ENCODE measurements around the gene PAN2.

PAN2 gene

DNA sequence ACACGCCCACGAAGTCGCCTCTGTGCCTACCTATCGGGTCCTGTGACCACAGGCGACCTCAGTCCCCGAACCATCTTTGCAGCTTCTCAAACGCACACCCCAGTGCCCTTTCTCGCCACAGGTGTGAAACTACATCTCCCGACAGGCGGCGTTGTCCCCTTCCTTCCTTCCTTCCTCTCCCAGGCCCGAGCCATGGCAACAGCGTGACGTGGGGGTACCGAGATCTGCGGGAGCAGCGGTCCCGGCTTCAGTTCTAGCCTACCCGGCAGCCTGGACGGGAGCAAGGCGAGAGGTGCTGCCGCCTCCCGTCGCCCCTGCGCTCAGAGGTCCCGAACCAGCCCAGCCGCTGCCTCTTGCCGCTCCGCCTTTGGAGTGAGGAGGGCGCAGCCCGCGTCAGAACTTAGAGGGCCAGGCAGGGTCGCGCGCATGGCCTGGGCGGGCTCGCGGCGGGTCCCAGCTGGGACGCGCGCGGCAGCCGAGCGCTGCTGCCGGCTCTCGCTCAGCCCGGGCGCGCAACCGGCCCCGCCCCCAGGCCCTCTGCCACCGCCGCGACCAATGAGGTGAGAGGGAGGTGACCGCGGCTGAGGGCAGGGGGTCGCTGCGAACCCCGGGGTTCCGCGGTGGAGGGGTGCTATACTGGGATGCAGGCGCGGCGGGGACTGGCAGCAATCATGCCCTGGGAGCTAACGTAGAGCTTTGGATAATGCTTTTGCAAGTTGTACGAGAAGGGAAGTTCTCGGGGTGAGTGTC lies 66.9 kb downstream of the PAN2 start, which contains the start of gene COQ10A:
COQ10A (plus strand) TSS at position 250 of the 750 bp plus-strand sequence; CDS start at position 427, 177 bp downstream.
- DNase-seq (ENCODE audit: low read depth) = peak; percentile 77
